A549 (cell line): ENCODE measurements around the gene FOXS1.

ENCODE experiments used
- EHF ChIP-seq: fragments of 250-450 bp; sonication (Bioruptor Pico); IDR thresholded peaks from 2 replicates; pipeline ENCODE4 v1.5.0; 2020; ENCODE audit warnings: mild to moderate bottlenecking
- EHMT2 ChIP-seq: fragments of 200-600 bp; sonication (generic); IDR thresholded peaks from 2 replicates; pipeline ENCODE4 v1.6.1; 2016; ENCODE audit warnings: antibody characterized with exemption, low read depth, mild to moderate bottlenecking, moderate library complexity
- EP300 ChIP-seq, 2 experiments: fragments of >200 bp; sonication (Bioruptor Twin); formaldehyde crosslinking; IDR thresholded peaks; 2 replicates in 1 of 2; 3 replicates in 1 of 2; pipeline ENCODE4 v1.6.1; 2016 to 2017
- KDM1A ChIP-seq: fragments of 200-600 bp; sonication (generic); IDR thresholded peaks from 2 replicates; pipeline ENCODE4 v1.6.1; 2016; ENCODE audit warnings: low read depth, mild to moderate bottlenecking
- MAFK ChIP-seq: fragments of 450-650 bp; IDR thresholded peaks from 2 replicates; pipeline ENCODE4 v1.6.1; 2014; ENCODE audit not compliant: partially characterized antibody
- POLR2AphosphoS2 ChIP-seq: conservative IDR thresholded peaks from 2 replicates; pipeline ENCODE4 v1.6.1; 2012; ENCODE audit warnings: low read length, improper control_type of control experiment, inconsistent platforms
- SREBF2 ChIP-seq: fragments of 450-650 bp; IDR thresholded peaks from 2 replicates; pipeline ENCODE4 v1.6.1; 2014; ENCODE audit warnings: mild to moderate bottlenecking, moderate library complexity
- TF ChIP-seq, protein P1 (sequence below): fragments of >200 bp; sonication (Bioruptor Twin); formaldehyde crosslinking; IDR thresholded peaks from 3 replicates; pipeline ENCODE4 v1.5.1; 2016
- TF ChIP-seq, protein P2 (sequence below): fragments of 150-350 bp; IDR thresholded peaks from 2 replicates; pipeline ENCODE4 v1.6.1; 2014; ENCODE audit warnings: low read depth, mild to moderate bottlenecking, low read length
- TF ChIP-seq, protein P3 (sequence below): fragments of 200-600 bp; sonication (generic); IDR thresholded peaks from 2 replicates; pipeline ENCODE4 v1.6.1; 2016; ENCODE audit warnings: antibody characterized with exemption, mild to moderate bottlenecking, moderate library complexity

DNA sequence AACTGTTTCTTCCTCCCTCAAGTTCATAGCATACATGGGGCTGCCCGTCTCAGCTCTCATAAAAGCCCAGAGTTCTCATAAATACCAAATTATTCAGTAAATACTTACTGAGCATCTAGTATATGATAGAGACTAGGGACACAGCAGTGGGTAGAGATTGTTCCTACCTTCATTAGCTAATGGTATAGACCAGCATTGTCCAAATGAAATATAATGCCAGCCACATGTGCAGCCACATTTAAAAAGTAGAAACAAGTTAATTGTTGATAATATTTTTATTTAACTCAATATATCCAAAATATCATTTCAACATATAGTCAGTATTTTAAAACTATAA is 26.2 kb upstream of the FOXS1 start:
- no peak for TF ChIP-seq EP300 (IDR thresholded peaks at IDR 0.05)
- TF ChIP-seq, protein P1, sequence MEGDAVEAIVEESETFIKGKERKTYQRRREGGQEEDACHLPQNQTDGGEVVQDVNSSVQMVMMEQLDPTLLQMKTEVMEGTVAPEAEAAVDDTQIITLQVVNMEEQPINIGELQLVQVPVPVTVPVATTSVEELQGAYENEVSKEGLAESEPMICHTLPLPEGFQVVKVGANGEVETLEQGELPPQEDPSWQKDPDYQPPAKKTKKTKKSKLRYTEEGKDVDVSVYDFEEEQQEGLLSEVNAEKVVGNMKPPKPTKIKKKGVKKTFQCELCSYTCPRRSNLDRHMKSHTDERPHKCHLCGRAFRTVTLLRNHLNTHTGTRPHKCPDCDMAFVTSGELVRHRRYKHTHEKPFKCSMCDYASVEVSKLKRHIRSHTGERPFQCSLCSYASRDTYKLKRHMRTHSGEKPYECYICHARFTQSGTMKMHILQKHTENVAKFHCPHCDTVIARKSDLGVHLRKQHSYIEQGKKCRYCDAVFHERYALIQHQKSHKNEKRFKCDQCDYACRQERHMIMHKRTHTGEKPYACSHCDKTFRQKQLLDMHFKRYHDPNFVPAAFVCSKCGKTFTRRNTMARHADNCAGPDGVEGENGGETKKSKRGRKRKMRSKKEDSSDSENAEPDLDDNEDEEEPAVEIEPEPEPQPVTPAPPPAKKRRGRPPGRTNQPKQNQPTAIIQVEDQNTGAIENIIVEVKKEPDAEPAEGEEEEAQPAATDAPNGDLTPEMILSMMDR: no peak
- TF ChIP-seq MAFK: no peak
- TF ChIP-seq SREBF2: no peak
- no peak for TF ChIP-seq POLR2AphosphoS2
- TF ChIP-seq, protein P2, sequence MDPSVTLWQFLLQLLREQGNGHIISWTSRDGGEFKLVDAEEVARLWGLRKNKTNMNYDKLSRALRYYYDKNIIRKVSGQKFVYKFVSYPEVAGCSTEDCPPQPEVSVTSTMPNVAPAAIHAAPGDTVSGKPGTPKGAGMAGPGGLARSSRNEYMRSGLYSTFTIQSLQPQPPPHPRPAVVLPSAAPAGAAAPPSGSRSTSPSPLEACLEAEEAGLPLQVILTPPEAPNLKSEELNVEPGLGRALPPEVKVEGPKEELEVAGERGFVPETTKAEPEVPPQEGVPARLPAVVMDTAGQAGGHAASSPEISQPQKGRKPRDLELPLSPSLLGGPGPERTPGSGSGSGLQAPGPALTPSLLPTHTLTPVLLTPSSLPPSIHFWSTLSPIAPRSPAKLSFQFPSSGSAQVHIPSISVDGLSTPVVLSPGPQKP: no peak
- TF ChIP-seq KDM1A: no peak
- TF ChIP-seq, protein P3, sequence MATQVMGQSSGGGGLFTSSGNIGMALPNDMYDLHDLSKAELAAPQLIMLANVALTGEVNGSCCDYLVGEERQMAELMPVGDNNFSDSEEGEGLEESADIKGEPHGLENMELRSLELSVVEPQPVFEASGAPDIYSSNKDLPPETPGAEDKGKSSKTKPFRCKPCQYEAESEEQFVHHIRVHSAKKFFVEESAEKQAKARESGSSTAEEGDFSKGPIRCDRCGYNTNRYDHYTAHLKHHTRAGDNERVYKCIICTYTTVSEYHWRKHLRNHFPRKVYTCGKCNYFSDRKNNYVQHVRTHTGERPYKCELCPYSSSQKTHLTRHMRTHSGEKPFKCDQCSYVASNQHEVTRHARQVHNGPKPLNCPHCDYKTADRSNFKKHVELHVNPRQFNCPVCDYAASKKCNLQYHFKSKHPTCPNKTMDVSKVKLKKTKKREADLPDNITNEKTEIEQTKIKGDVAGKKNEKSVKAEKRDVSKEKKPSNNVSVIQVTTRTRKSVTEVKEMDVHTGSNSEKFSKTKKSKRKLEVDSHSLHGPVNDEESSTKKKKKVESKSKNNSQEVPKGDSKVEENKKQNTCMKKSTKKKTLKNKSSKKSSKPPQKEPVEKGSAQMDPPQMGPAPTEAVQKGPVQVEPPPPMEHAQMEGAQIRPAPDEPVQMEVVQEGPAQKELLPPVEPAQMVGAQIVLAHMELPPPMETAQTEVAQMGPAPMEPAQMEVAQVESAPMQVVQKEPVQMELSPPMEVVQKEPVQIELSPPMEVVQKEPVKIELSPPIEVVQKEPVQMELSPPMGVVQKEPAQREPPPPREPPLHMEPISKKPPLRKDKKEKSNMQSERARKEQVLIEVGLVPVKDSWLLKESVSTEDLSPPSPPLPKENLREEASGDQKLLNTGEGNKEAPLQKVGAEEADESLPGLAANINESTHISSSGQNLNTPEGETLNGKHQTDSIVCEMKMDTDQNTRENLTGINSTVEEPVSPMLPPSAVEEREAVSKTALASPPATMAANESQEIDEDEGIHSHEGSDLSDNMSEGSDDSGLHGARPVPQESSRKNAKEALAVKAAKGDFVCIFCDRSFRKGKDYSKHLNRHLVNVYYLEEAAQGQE: no peak
- no peak for TF ChIP-seq EHF (CRISPR knock-in tag)
- no peak for TF ChIP-seq EHMT2
